ENCODE measurements around the gene UBL7. TPM values are rescaled to one million over a fixed set of nuclear protein-coding genes. Genes with fewer than 3 reads are reported as not detected.

UBL7 gene
- total and polyA plus RNA-seq, 2 of the 8 experiments (the other 6 are each of a cell fraction or from before 2014, with no cell fraction given): 71.5 to 183 TPM

DNA sequence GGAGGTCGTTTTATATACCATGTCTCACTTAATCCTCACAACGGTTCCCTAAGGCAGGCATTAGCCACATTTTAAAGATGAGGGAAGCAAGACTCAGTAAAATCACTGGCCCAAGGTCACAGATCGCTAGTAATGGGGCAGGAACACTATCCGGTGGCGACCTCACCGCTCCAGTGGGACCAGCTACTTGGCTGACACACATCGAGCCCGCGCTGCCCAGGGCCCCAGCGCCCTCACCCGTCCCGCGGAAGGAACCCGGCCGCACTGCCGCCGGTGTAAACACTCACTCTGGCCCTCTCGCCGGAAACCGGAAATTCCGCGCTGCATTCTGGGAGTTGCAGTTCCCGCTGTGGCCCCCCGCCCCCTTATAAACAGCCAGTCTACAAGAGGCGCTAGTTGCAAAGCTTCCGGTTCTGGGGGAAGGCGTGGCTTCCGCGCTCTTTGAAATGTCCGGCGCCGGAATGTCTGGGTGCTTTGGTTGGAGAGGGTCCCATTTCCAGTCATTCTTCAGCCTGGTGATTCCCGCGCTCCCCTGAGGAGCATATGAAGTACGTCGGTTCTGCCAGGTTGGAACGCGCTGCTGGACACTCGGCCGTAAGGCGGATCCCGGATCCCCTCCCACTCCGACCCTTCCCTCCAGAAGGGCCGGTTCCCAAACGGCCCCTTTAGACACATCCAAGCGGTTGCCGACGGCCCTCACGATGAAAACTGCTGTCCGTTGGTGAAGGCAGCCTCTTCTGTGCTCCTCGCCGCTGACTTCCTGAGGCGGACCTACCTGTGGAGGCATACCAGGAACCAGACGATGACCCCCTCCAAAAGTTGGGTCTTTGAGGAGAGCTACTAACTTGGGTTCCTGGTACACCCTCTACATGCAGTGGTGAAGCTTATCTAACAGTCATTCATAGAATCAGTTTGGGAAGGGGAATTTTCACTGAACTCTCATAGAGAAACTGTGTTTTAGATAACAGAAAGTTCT lies at the start of gene UBL7 (continued):
- TF ChIP-seq SIX5 (IDR thresholded peaks at IDR 0.05; ENCODE audit: low read depth, low read length): peak; percentile 76
- peak; percentile 63 for TF ChIP-seq SP1 (IDR thresholded peaks at IDR 0.05; ENCODE audit: low read depth, low read length)
- no peak for TF ChIP-seq BCL11A (IDR thresholded peaks at IDR 0.05; ENCODE audit: low read depth in 2 of 2, low read length in 2 of 2)
- no peak; the same call in 1 of the 2 replicates for TF ChIP-seq POU5F1 (IDR thresholded peaks at IDR 0.05; ENCODE audit: low read depth, low read length)
- TF ChIP-seq MAFK (IDR thresholded peaks at IDR 0.05; ENCODE audit: low read depth, low read length): no peak
- no peak for TF ChIP-seq EZH2 (IDR thresholded peaks at IDR 0.05; ENCODE audit: low read depth, low read length, severe bottlenecking)
- no peak for TF ChIP-seq SP2 (IDR thresholded peaks at IDR 0.05; ENCODE audit: low read length)
- TF ChIP-seq RFX5 (IDR thresholded peaks at IDR 0.05; ENCODE audit: borderline replicate concordance, low read depth, low read length): no peak
- no peak for TF ChIP-seq RNF2 (IDR thresholded peaks at IDR 0.05; ENCODE audit: borderline replicate concordance, low read depth, low read length, missing control alignments, poor library complexity, severe bottlenecking)
- peak; percentile 95 for TF ChIP-seq GABPA (IDR thresholded peaks at IDR 0.05; ENCODE audit: borderline replicate concordance, insufficient read depth, low read length)
- peak; percentile 88 for TF ChIP-seq ASH2L (IDR thresholded peaks at IDR 0.05; ENCODE audit: low read length)
- peak; percentile 95 for TF ChIP-seq POLR2AphosphoS5 (IDR thresholded peaks at IDR 0.05; ENCODE audit: low read depth, low read length)
- TF ChIP-seq SRF (IDR thresholded peaks at IDR 0.05; ENCODE audit: low read depth, low read length): no peak
- no peak for TF ChIP-seq BACH1 (IDR thresholded peaks at IDR 0.05; ENCODE audit: low read length)
- no peak for TF ChIP-seq SUZ12 (IDR thresholded peaks at IDR 0.05; ENCODE audit: low read length)
- TF ChIP-seq CEBPB (IDR thresholded peaks at IDR 0.05; ENCODE audit: low read depth, low read length): no peak

All from H1 (cell line).